WERI-Rb-1 (cell line): ENCODE measurements around the gene CMTR2.
"Not testable (repeated sequence)": the region's sequence is repeated elsewhere in the genome, so short reads cannot be mapped to it uniquely, and the experiment has no call there.

ENCODE experiments used
- DNase-seq: peaks from one replicate; pipeline ENCODE4 v3.0.0-alpha.2; 2020
- H3K27ac ChIP-seq: fragments of 250-450 bp; sonication (Bioruptor Pico); 2 replicates; pipeline ENCODE4 v1.5.1; 2020; ENCODE audit warnings: mild to moderate bottlenecking, moderate library complexity
- H3K27me3 ChIP-seq: fragments of 250-450 bp; sonication (Bioruptor Pico); 2 replicates; pipeline ENCODE4 v1.5.1; 2021; ENCODE audit warnings: mild to moderate bottlenecking, low read depth, moderate library complexity; ENCODE audit not compliant: insufficient read depth, severe bottlenecking
- H3K36me3 ChIP-seq: fragments of 250-450 bp; sonication (Bioruptor Pico); 2 replicates; pipeline ENCODE4 v1.5.1; 2020; ENCODE audit warnings: mild to moderate bottlenecking, moderate library complexity
- H3K4me3 ChIP-seq: 2 replicates; pipeline ENCODE4 v1.5.1; 2011; ENCODE audit warnings: low read depth, mild to moderate bottlenecking, control low read depth, low read length
- H3K9me3 ChIP-seq: fragments of 250-450 bp; sonication (Bioruptor Pico); 2 replicates; pipeline ENCODE4 v1.5.1; 2021; ENCODE audit warnings: mild to moderate bottlenecking, moderate library complexity; ENCODE audit not compliant: severe bottlenecking
- TF ChIP-seq, protein P1 (sequence below): IDR thresholded peaks from 2 replicates; pipeline ENCODE4 v1.5.1; 2011; ENCODE audit warnings: low read depth, mild to moderate bottlenecking, control low read depth, inconsistent platforms, low read length

CMTR2 gene

DNA sequence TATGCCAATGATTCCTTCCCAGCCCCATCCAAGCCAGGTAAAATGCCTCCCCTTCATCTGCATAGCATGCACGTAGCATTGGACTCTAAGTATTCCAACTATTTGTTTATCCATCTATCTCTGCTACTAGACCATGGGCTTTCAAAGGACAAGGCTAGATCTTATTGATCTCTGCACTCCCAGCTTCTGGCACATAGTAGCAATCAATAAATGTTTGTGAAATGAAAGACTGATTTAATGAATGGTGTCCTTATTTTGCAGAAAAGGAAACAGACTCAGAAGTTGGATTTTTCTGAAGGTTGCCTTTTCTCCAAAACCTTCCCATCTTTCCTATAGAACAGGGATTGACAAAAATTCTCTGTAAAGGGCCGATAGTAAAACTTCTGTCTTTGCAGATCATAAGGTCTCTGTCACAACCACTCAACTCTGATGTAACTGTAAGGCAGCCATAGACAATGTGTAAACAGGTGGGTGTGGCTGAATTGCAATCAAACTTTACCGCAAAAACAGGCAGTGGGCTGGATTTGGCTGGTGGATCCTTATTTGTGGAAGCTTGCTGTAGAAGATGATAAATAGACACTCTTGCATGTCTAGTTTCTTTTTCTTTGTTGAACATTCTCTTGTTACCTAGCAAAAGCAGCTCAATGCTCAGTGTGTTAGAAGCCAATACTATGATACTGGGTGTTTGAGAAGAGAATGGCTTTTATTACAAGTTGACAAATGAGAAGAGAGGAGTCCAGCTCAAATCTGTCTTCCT, 7.6 kb upstream of the CMTR2 start:
- Histone ChIP-seq H3K27me3 (no peaks in the 10 kb centered on the region), H3K27ac (no peak overlapping the region), H3K4me3 (no peak overlapping the region), H3K36me3 (no peaks in the 10 kb centered on the region), H3K9me3 (no peaks in the 10 kb centered on the region)
- TF ChIP-seq, protein P1, sequence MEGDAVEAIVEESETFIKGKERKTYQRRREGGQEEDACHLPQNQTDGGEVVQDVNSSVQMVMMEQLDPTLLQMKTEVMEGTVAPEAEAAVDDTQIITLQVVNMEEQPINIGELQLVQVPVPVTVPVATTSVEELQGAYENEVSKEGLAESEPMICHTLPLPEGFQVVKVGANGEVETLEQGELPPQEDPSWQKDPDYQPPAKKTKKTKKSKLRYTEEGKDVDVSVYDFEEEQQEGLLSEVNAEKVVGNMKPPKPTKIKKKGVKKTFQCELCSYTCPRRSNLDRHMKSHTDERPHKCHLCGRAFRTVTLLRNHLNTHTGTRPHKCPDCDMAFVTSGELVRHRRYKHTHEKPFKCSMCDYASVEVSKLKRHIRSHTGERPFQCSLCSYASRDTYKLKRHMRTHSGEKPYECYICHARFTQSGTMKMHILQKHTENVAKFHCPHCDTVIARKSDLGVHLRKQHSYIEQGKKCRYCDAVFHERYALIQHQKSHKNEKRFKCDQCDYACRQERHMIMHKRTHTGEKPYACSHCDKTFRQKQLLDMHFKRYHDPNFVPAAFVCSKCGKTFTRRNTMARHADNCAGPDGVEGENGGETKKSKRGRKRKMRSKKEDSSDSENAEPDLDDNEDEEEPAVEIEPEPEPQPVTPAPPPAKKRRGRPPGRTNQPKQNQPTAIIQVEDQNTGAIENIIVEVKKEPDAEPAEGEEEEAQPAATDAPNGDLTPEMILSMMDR: no peak
- DNase-seq: no peak

DNA sequence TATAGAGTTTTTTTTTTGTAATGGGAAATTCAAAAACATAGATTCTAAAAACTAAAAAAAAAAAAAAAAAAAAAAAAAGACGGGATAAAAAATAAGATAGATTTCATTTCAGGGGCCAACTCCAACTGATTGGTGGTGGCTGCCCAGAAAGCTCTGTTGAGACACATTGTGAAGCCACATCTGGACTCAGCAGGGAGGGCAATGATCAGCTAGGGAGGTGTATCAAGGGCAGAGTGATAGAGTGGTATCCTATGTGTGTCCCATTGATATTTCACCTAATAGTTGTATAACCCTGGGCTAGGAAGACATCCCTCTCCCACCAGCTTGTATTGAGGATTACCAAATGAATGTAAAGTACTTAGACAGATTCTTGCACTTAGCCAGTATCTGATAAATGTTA, 6.7 kb upstream of the CMTR2 start:
- Histone ChIP-seq H3K4me3 (no peak overlapping the region), H3K27me3 (no peaks in the 10 kb centered on the region), H3K36me3 (no peaks in the 10 kb centered on the region), H3K9me3 (no peaks in the 10 kb centered on the region), H3K27ac (no peak overlapping the region)
- TF ChIP-seq, protein P1: no peak
- no peak for DNase-seq

DNA sequence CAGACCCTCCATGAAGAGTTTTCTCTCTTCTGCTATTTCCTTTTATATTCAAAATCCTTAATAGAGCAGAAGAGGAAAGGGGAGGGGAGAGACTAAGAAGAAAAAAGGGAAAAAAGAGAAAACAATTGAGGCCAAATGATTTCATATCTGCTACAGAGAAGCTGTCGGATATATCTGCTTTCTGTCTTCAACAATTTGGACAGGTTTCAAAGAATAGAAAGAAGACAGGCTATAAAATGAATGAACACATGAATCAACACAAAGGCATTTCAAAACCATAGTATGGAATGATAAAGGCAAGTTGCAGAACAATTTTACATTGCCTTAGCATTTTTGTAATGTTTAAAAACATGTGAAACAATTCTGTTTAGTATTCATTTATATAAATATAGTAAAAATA, 4.7 kb upstream of the CMTR2 start:
- peaks cover 2% of the 10 kb centered on the region; the same call in 1 of the 2 replicates for H3K36me3 ChIP-seq
- no peaks in the 10 kb centered on the region for H3K27me3 ChIP-seq
- H3K27ac ChIP-seq: no peak overlapping the region
- no peaks in the 10 kb centered on the region for H3K9me3 ChIP-seq
- no peak overlapping the region for H3K4me3 ChIP-seq
- DNase-seq: no peak
- TF ChIP-seq, protein P1: no peak

DNA sequence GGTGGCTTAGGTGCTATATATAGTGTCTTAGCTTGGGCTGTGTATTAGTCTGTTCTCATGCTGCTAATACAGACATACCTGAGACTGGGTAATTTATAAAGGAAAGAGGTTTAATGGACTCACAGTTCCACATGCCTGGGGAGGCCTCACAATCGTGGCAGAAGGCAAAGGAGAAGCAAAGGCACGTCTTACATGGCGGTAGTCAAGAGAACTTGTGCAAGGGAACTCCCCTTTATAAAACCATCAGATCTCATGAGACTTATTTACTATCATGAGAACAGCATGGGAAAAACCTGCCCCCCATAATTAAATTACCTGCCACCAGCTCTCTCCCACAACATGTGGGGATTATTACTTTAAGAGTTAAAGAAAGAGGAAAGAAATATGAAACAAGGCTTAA, 2.9 kb upstream of the CMTR2 start:
- not testable (repeated sequence) for H3K9me3 ChIP-seq, H3K4me3 ChIP-seq, H3K27me3 ChIP-seq, H3K27ac ChIP-seq
- peak; percentile 8 for DNase-seq
- H3K36me3 ChIP-seq: peaks cover 12% of the 10 kb centered on the region

DNA sequence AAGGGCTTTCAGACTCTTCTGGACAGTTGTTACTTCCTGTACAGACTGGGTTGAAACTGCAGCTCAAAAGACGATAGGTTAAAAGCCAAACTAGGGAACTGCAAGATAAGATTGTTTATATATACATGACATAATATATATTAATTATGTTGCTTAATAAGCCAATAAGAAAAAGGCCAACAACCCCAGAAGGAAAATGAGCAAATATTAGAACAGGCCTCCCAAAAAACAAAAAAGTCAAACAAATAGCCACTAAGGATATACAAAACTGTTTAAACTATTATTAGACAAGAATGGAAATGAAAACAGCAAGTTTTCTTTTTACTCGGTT, 495 bp upstream of the CMTR2 start:
- TF ChIP-seq, protein P1: no peak
- no peaks in the 10 kb centered on the region for H3K27me3 ChIP-seq
- H3K36me3 ChIP-seq: peaks cover 31% of the 10 kb centered on the region
- H3K4me3 ChIP-seq: peak overlapping the region; percentile 42
- DNase-seq: no peak
- peak overlapping the region; percentile 69 for H3K27ac ChIP-seq
- H3K9me3 ChIP-seq: no peaks in the 10 kb centered on the region

DNA sequence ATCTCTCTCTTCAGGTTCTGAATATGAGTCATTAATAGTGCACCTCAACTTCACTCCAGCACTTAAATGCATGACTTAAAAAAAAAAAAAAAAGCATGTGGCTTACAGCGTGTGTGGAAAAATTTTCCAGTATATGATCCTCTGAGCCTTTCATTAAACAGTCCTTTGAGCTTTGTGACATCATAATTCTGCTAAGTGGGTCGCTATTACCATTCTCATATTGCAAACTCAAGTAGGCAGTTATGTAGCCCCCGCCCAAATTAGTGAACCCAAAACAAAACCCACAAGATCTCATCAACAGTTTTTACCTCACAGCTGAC, 672 bp downstream of the CMTR2 start:
- peaks cover 41% of the 10 kb centered on the region for H3K36me3 ChIP-seq

More for the DNA sequence above, 672 bp downstream of the CMTR2 start:
- Histone ChIP-seq H3K27ac (peak overlapping the region; percentile 97), H3K27me3 (no peaks in the 10 kb centered on the region), H3K9me3 (no peaks in the 10 kb centered on the region), H3K4me3 (peak overlapping the region; percentile 87)
- TF ChIP-seq, protein P1: no peak
- DNase-seq: no peak
